ENCODE measurements around the gene ZNF358.

DNA sequence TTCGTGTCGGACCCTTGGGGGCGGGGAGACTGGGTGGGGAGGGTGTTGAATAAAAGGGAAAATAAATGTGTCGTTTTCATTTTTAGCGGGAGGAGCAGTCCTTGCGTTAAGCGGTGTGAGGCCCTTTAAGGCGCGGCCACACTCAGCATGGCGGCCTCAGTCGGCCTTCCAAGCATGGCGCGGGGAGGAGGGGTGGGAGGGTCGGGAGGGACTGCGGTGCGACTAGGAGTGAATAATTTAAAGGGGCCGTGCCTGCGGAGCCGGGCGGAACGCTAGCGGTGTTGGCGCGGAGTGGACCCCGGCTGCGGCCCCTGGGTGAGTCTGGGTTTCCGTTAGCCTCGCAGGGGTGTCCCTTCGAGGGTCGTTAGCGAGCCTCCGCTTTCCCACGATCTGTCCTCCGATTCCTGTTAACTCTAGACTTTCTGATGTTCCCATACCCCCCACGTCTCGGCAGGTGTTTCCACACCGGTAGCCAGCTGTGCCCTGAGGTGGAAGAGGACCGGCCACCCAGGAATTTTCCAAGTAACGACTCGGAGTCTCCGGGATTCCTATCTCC is 18.1 kb downstream of the ZNF358 start:
- TF ChIP-seq CTCF (IDR thresholded peaks at IDR 0.05) (no peak), POLR2AphosphoS5 (IDR thresholded peaks at IDR 0.05; ENCODE audit: low read depth, low read length) (peak; percentile 49; the same call in 1 of the 2 replicates), REST (IDR thresholded peaks at IDR 0.05; ENCODE audit: insufficient read depth in 1 of 2, low read depth in 2 of 2, low read length in 1 of 2) (no peak), SIN3A (IDR thresholded peaks at IDR 0.05; ENCODE audit: borderline replicate concordance, insufficient read depth, low read depth, low read length) (peak; percentile 60; the same call in 1 of the 2 replicates), TCF7L2 (IDR thresholded peaks at IDR 0.05; ENCODE audit: low read depth, low read length) (no peak)

Measured in Panc1 (cell line).